C4-2B (cell line): ENCODE measurements around the gene SPATA12.

Experiments
- H3K27ac ChIP-seq: fragments of 450-650 bp; 2 replicates; pipeline ENCODE4 v1.5.1; 2017
- ZFX ChIP-seq: fragments of 450-650 bp; IDR thresholded peaks from 2 replicates; pipeline ENCODE4 v1.6.1; 2017
- TF ChIP-seq, protein P1 (sequence below): fragments of 450-650 bp; conservative IDR thresholded peaks from 2 replicates; pipeline ENCODE4 v1.5.1; 2017; ENCODE audit warnings: mild to moderate bottlenecking

The SPATA12 gene

DNA sequence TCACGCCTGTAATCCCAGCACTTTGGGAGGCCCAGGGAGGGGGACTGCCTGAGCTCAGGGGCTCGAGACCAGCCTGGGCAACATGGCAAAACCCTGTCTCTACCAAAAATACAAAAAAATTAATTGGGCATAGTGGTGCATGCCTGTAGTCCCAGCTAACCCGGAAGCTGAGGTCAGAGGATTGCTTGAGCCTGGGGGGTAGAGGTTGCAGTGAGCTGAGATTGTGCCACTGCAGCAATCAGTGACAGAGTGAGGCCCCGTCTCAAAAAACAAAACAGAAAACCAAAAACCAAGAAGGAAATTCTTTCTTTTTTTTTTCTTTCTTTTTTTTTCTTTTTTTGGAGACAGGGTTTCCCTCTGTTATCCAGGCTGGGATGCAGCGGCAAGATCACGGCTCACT is 3.5 kb downstream of the SPATA12 start:
- TF ChIP-seq, protein P1, sequence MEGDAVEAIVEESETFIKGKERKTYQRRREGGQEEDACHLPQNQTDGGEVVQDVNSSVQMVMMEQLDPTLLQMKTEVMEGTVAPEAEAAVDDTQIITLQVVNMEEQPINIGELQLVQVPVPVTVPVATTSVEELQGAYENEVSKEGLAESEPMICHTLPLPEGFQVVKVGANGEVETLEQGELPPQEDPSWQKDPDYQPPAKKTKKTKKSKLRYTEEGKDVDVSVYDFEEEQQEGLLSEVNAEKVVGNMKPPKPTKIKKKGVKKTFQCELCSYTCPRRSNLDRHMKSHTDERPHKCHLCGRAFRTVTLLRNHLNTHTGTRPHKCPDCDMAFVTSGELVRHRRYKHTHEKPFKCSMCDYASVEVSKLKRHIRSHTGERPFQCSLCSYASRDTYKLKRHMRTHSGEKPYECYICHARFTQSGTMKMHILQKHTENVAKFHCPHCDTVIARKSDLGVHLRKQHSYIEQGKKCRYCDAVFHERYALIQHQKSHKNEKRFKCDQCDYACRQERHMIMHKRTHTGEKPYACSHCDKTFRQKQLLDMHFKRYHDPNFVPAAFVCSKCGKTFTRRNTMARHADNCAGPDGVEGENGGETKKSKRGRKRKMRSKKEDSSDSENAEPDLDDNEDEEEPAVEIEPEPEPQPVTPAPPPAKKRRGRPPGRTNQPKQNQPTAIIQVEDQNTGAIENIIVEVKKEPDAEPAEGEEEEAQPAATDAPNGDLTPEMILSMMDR, result no peak
- TF ChIP-seq ZFX, result no peak
- no peak overlapping the region for H3K27ac ChIP-seq

DNA sequence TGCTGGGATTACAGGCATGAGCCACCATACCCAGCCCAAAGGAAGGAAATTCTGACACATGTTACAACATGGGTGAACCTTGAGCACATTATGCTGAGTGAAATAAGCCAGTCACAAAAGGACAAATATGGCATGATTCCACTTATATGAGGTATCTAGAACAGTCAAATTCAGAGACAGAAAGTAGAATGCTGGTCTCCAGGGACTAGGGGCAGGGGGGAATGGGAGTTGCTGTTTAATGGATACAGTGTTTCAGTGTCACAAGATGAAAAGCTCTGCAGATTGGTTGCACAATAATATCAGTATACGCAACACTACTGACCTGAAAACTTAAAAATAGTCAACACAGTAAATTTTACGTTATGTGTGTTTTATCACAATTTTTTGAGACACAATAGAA is 4.1 kb downstream of the SPATA12 start:
- TF ChIP-seq, protein P1, result no peak
- TF ChIP-seq ZFX, result no peak
- H3K27ac ChIP-seq, result no peak overlapping the region

DNA sequence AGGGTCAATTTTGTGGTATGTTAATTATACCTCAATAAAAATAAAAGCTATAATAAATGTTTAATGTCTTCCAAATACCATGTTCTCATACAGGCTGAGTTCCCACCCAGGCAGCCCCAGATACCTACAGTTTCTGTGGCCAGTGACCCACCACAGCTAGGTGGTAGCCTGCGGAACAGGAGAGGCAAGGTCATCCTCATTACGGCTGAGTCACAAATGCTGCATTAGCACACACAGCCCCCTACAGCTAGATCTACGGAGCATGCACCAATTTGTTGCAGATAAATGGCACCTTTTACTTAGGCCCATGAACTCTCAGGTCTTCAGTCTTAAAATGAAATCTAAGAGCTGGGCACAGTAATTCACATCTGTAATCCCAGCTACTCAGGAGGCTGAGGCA is 5.1 kb downstream of the SPATA12 start:
- no peak overlapping the region for H3K27ac ChIP-seq
- TF ChIP-seq, protein P1, result no peak
- TF ChIP-seq ZFX, result no peak

DNA sequence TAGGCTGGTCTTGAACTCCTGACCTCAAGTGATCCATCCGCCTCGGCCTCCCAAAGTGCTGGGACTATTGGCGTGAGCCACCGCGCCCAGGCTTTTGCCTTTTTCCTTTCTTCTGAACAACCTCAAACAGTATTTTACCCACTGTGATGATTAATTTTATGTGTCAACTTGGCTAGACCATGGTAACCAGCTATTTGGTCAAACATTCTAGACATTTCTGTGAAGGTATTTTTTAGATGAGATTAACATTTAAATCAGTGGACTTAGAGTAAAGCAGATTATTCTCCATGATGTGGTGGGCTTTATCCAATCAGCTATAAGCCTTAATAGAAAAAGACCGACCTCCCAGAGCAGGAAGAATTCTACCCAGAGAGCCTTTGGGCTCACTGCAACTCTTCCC is 6.0 kb downstream of the SPATA12 start:
- TF ChIP-seq, protein P1, result no peak
- no peak overlapping the region for H3K27ac ChIP-seq

DNA sequence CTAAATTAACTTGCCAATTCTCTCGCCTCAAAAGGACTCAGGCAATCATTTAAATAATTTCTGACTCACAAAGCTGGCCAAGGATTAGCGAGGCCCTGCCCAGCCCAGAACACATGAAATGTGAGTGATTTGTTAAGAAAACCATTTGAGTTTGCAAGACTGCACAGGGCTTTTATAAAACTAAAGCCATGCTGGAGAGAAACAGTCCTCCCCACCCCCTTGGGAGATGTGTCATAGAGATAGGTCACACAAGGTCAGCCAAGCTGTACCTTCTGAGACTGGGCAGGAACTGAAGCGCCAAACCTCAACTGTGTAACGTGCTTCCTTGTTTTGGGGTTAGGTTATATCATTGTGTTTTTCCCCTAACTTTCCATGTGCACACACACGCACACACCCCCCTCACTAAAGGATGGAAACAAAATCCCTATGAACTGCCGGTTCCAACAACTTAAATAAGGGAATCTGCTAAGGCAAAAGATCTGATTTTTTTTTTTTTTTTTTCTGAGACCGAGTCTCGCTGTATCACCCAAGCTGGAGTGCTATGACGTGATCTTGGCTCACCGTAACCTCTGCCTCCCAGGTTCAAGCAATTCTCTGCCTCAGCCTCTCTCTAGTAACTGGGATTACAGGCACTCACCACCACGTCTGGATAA is 8.1 kb downstream of the SPATA12 start:
- TF ChIP-seq, protein P1, result no peak
- TF ChIP-seq ZFX, result no peak
- H3K27ac ChIP-seq, result no peak overlapping the region

DNA sequence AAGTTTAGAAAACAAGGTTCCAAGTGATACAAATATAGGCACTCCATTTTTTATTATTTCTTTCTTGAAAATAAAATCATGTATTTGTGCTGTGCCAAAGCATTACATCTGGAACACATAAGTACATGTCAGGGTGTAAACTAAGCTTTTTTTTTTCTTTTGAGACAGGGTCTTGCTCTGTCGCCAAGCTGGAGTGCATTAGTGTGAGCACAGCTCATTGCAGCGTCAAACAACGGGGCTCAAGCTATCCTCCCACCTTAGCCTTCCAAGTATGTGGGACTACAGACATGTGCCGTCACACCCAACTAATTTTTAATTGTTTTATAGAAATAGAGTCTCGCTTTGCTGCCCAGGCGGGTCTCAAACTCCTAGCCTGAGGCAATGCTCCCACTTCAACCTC is 9.0 kb downstream of the SPATA12 start:
- TF ChIP-seq, protein P1, result no peak
- TF ChIP-seq ZFX, result no peak
- H3K27ac ChIP-seq, result no peak overlapping the region

DNA sequence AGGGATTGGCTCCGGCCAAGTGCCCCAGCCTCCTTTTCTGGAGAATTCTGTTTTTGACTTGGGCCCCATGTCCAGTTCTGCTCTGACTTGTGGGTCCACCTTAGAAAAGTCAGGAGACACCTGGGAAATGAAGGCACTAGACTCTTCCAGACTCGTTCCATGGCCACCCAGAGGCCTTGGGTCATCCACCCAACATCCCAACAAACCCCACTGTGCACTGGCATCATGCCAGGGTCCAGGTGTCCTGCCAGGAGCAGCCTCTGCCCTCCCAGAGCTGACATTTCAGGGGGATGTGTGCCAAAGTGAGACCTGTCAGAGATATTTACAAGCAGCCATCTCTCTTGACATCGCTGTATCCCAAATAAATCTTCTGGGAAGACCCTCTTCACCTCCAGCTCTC is 13.2 kb downstream of the SPATA12 start:
- TF ChIP-seq ZFX, result no peak
- TF ChIP-seq, protein P1, result no peak
- H3K27ac ChIP-seq, result no peak overlapping the region
